GM18519 (cell line): Measurements from ENCODE around the gene ERC1.
"Not testable (repeated sequence)": the region's sequence is repeated elsewhere in the genome, so short reads cannot be mapped to it uniquely, and the experiment has no call there.

Source experiments
- ATAC-seq: cut with Tn5 transposase; IDR thresholded peaks from one replicate; pipeline ENCODE4 v1.9.1; 2021; ENCODE audit warnings: mild to moderate bottlenecking, moderate library complexity; ENCODE audit not compliant: unreplicated experiment, low FRiP score

Gene ERC1

DNA sequence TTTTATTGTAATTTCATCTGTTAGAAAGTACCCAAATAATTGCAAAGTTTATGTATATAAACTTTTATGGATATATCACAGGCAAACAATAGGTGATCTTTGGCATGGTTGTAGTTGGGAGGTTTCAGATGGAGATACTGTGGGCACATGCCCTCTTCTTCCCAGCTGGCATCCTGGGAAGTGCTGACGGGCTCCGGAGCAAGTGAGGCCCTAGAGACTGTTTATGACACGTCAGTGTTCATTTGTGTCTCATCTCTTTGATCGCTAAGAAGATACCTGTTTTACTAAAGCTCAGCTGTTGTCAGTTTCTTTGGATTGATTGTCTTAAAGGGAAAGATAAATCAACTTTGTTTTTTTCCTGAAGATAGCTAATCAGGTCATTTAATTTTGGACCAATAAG, 315.8 kb downstream of the ERC1 start:
- no peak for ATAC-seq

DNA sequence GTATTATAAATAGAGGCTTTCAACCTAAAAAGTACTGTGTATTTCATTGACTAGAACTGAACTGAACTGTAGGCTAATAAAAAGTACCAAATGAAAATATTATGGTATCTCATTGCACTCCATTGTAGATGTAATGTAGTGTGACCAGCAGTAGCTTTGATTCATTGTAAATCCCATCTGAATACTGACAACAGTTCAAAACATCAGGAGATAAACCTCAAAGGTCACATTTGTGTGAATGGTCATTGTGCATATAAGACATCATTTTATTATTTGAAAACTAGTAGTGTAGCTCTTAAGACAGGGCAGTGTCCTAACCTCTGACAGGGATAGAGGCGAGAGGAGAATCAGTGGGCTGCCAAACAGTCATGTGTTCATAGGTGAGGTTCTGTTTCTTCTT, 316.8 kb downstream of the ERC1 start:
- ATAC-seq, result no peak

DNA sequence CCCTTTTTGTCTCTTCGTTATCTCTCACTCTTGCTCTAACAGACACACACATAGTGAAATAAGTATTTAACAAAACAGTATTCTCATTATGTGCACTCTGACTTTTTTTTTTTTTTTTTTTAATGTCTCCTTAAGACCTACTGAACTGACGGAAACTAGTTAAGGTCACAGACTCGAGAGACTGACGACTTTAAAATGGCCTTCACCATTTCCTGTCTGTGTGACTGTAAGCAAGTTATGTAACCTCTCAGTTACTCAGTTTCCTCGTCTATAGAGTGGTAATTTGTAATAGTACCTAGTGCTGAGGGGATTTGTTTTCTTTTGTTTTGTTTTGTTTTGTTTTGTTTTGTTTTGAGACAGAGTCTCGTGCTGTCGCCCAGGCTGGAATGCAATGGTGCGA, 318.6 kb downstream of the ERC1 start:
- ATAC-seq, result no peak

DNA sequence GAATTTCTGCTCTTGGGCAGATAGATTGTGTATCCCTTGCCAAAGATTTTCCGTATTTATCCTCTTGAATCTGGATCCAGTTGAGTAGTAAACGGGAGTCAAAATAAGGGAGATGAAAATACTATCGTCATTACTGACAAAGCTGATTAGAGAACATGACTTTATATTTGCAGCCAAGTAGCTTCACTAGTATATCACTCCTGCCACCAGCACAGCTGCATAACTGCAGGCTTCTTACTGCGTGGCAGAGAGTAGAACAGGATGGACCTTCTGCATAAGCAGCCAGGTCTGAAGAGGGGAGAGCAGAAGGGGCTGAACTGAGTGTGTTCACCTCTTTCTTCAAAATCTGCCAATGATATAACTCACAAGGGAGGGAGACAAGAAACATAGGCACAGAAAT, 319.6 kb downstream of the ERC1 start:
- ATAC-seq, result no peak

DNA sequence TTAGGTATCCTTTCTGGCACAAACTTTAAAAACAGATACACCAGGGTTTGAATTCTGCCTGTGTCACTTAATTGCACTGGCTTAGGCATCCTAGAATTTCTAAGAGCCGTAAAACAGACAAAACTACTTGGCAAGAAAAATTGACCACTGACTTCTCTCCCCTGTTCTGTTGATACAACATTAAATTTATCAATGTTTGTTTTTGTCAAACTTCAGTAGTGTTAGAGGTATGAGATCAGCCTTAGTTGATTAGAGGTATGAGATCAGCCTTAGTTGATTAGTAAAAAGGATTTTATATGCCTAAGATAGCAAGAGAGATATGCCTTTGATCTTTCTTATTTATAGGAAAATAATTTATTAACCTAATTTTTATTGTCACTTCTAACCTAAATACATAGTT, 320.1 kb downstream of the ERC1 start:
- ATAC-seq, result no peak

DNA sequence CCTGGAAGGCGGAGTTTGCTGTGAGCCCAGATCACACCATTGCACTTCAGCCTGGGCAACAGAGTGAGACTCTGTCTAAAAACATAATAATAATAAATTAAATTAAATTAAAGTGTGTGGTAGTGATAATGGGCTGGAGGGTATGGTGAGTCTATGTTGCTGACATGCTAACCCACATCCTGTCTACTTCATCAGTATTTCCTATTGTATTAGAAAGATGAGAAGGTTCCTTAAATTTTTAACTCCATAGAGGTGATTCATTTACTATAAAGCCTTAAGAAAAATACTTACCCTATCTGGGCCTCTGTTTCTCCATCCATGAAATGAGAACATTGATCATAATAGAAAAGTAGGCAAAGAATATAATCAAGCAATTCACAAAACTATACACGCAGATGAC, 322.9 kb downstream of the ERC1 start:
- no peak for ATAC-seq

DNA sequence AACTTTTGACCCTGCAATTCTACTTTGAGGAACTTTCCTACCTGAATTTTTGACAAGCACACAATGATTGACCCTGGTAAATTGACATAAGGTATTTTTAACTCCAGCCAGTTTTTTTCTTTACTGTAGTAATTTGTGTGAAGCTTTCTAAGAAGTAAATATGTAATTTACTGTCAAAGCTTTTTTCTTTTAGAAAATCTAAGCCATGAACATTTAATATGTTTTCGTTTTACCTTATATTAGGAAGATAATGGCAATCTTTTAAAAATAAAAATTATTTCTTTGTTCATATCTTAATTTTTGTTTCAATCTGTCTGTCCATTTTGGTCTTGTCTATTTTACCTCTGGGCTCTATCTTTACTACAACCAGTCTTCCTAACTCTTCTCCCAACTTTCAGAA, 323.5 kb downstream of the ERC1 start:
- no peak for ATAC-seq

DNA sequence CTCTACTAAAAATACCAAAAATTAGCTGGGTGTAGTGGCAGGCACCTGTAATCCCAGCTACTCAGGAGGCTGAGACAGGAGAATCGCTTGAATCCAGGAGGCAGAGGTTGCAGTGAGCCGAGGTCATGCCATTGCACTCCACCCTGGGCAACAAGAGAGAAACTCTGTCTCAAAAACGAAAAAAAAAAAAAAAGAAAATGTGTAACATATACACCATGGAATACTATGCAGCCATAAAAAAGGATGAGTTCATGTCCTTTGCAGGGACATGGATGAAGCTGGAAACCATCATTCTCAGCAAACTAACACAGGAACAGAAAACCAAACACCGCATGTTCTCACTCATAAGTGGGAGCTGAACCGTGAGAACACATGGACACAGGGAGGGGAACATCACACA, 326.0 kb downstream of the ERC1 start:
- ATAC-seq, result not testable (repeated sequence)

DNA sequence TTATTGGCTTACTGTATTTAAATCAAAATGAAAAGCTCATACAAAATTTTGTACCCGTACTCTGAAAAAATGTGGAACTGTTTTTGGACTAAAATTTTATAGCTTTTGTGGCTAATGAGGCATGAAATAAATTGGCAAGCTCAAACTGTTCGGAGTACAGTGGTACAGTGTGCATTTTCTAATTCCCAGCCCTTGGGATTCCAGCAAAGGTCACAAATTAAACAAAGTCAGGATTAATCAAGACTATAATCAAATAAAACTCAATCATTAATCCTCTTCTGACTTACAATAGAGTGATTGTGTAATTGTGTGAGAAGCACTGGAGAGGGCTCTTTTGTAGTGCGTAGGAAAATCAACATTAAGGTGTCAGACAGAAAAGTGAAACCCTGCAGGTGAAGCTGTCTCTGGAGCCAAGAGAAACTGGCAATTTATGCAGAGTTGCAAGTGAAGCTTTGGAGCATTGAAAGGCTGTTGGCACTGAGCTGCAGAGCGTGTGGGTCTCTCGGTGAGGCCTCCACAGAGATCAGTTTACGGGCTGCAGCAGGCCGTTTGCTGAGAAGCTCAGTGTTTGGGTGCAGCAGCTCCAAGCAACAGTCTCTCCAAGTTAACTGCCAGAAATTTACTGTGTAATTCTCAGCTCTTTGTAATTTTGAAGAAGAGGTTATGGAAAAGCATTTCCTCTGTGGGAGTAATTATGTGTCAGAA, 327.5 kb downstream of the ERC1 start:
- no peak for ATAC-seq

DNA sequence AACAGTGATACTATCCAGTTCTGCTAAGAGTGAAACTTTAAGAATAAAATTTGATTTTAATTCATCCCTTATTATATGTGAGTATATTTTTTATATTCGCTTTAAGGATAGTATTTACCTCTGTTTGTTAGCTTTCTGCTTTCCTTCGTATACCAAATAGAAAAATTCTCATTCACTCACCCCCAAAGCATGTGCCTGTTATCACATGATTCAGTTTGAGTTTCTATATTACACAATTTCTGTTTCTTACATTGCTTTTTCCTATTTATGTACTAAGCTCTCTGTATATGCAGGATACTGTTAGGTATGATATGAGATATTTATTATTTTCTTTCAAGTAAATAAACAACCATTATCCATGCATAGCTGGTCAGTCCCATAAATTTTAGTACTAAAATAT, 328.2 kb downstream of the ERC1 start:
- no peak for ATAC-seq

DNA sequence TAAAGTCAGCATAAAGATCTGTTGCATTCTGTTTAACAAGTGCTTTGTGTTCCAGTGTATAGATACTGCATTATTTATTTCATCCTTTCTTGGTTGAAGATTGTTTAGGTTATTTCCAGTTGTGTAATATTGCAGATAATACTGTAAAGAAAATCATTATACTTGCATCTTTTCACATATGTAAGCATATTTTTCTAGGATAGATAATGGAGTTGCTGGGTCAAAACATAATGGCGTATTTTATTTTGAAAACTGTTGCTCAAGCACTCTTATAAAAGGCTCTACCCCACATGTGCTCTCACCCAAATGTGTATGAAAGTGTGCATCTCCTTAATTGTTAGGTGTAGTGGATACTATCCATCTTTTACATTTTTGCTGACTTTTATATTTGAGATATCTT, 329.0 kb downstream of the ERC1 start:
- no peak for ATAC-seq

DNA sequence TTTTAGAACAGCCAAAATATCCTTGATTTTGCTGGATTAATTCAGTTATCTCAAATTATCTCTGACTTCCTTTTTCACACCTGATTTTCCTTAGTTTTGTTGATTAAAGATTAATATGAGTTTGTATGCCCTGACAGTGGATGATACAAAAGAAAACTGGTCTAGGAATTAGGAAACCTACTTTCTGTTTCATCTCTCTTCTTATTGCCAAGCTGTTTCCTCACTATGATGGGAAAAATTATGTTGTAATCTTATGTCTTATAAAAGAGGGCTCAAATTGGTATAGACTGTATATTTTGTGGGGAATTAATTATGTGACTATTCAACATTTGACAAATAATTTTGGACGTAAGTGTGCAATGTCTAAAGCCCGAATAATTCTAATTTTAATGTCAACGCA, 331.8 kb downstream of the ERC1 start:
- no peak for ATAC-seq

DNA sequence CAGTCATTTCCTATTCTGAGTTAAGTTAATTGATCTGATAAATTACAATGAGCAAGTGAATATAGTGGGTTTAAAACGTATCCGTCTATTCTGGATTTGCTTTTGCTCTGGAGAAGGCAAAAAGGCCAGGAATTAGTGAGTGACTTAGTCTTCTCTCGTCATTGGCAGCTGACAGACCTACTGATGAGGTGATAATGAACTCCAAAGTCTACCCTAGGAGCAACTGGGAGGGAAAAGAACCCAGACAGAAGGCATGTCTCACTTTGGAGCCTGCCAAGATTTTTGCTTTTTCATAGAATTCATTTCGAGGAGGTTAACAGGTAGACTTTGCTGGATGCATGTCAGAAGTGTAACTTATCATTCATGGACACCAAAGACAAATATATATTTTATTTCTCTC, 333.1 kb downstream of the ERC1 start:
- ATAC-seq, result no peak

DNA sequence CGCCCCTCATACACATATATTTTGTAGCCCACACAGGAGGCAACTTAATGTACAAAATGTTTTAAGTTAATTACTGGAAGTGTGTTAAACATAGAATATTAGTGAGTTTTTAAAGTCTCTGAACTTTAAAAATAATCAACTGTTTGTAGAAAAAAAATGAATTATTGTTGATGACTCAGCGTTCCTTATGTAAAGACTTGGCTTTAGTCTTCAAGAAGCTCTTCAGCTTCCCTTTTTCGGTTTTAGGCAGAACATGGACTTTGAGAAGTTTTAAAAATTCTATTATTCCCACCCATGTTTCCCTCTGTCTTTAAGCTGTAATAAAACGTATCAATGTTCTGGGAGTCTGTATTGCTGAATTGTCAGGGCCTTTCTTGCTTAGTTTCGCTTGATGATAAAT, 333.9 kb downstream of the ERC1 start:
- ATAC-seq, result no peak

DNA sequence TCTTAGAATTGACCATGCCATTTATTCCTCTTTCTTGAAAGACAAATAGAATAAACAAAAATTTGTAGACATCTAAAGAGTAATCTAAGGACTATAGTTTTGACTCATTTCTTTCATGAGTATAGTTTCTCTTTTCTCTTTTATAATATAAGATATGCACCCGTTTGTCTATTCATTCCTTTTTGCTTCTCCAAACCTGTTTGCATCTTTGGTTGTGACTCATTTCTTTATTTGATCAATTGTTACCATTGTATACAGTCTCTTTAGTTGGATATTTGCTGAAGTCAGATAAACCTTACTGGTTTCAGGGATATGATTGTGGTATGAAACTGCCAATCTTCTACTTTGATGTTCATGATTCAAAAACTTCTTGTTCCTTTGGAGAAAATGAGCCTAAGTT, 334.6 kb downstream of the ERC1 start:
- ATAC-seq, result no peak

DNA sequence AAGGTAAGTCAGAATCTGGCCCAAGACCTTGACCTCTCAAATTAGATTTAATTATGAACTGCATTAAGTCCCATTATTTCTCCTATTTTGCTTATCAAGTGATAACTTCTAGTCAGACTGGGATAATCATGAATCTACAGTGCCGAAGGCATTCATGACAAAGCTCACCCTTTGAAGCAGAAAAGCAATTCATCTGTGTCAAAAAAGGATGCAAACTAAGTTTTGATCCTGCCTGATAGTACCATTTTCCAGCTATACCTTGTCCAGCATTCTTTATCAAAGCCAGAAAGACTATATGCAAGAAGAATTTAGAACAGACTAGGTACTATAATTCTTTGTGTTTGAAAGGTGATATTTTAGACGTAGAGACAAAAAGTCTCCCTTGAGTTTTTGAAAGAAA, 335.2 kb downstream of the ERC1 start:
- ATAC-seq, result no peak

DNA sequence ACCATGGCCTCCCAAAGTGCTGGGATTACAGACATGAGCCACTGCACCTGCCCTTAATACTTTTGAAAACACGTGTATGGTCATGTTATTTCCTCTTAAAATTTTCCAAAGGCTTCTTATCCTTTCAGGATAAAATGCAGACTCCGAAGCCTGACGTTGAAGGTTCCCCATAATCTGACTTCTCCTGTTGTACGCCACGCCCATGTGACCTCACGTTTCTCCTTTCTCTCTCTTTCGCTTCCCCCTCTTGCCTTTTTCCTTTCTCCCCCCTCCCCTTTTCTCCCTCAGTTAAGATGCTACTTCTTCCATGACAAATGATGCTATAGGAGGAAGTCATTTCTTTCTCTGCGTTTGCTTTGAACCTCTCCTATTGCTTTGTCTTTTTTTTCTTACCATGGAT, 337.4 kb downstream of the ERC1 start:
- no peak for ATAC-seq

DNA sequence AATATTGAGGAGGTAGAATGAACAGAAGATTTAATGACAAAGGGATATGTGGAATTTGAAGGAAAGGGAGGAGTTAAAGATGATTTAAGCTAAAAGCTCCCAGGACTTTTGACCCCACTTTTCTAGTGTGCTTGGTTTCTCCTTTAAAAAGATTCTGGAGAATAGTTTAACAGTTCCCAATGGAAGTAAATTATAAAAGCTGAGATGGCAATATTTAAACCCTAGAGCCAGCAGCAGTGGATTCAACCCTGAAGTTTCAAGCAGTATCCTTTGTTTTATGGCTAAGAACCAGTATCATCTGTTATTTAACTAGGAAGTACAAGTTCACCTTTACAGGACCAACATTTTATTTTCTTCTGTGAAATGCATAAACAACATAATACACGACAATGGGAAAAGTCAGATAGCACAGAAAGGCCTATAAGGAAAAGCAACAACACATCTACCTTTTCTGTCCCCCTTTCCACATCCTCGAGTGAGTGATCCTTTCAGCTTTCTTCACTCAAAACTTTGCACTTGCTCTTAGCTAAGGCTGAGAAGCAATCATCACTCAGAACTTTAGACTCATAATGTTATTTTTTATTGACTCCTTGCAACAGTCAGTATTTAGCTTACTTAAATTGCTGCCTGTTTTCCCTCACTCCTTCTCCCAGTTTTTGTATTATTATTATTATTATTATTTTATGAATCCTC, 338.9 kb downstream of the ERC1 start:
- no peak for ATAC-seq

DNA sequence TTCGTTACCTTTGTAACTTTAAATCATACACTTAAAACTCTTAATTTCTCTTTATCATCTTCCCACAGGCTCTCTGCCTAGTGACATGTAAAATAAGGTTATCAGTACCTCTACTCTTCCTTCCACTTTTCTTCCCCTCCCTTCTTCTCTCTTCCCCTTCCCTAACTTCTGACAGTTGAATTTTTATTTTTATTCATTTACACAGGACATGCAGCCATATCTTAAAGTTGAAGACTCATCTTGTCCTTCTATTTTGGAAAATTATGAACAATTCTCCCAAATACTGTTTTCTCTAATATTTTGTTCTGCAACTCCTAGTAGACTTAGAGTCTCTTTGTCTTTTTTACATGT, 339.4 kb downstream of the ERC1 start:
- ATAC-seq, result no peak

DNA sequence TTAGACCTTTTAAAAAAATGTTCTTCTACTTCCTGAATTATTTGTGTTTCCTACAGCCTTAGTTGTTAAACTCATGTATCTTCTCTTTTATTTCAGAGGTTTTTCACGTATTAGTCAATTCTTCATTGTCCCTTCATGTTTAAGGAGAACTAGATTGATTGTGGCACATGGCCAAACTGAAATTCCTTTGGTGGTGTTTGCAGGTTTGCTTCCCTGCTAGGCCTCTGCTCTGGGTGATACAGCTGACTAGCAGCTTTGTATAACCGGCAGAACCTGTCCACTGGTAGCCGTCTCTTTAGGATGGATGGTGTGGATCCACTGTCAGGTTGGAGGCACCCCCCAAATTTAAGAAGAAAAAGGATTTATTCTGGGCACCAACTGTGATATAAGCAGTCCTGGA, 341.3 kb downstream of the ERC1 start:
- no peak for ATAC-seq

DNA sequence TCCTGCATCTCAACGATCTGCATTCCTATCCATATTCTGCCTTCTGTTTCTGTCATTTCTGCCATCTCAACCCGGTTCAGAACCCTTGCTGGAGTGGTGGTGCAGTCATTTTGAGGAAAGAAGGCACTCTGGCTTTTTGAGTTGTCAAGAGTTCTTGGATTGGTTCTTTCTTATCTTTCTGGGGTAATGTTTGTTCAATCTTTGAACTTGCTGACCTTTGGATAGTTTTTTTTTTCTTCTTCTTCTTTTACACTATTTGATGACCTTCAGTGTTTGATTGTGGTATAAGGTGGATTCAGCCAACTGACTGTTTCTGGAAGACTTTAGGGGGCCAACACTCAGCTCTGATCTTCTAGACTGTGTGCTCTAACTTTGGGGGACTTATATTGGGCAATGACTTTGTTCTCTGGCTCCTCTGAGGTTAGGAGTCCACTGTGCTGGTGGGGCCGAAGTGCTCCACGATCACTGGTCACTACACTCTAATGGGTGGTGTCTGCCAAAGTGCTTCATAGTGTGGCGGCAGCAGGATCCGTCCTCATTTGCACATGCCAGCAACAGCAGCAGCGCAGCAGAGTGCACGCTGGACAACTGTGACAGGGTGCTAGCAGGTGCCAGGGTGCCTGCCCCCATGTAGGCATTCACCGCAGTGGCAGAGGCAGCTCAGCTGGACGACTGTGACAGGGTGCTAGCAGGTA, 347.6 kb downstream of the ERC1 start:
- no peak for ATAC-seq

DNA sequence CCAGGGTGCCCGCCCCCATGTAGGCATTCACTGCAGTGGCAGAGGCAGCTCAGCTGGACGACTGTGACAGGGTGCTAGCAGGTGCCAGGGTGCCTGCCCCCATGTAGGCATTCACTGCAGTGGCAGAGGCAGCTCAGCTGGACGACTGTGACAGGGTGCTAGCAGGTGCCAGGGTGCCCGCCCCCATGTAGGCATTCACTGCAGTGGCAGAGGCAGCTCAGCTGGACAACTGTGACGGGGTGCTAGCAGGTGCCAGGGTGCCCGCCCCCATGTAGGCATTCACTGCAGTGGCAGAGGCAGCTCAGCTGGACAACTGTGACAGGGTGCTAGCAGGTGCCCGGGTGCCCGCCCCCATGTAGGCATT, 348.1 kb downstream of the ERC1 start:
- ATAC-seq, result not testable (repeated sequence)
